Mucosa of descending colon (tissue), 3 donors: ENCODE measurements around the gene MED13L. TPM values are rescaled to one million over a fixed set of nuclear protein-coding genes. Genes with fewer than 3 reads are reported as not detected.

Experiments
- ATAC-seq: fragments of 200-7000 bp; cut with Tn5 transposase; one replicate; pipeline ENCODE4 v1.9.1; 2020; ENCODE audit warnings: mild to moderate bottlenecking, moderate library complexity
- DNase-seq, 3 donors: peaks; one replicate each; pipeline ENCODE4 v3.0.0-alpha.2; 2020
- H3K36me3 ChIP-seq: fragments of 200-600 bp; one replicate; pipeline ENCODE4 v1.8.0; 2021; ENCODE audit warnings: low read depth, mild to moderate bottlenecking
- H3K4me1 ChIP-seq: fragments of 200-600 bp; one replicate; pipeline ENCODE4 v1.8.0; 2021; ENCODE audit warnings: low read depth, mild to moderate bottlenecking
- H3K4me3 ChIP-seq: fragments of 200-600 bp; one replicate; pipeline ENCODE4 v1.8.0; 2021; ENCODE audit warnings: mild to moderate bottlenecking
- H3K9me3 ChIP-seq: fragments of 200-600 bp; one replicate; pipeline ENCODE4 v1.8.0; 2021; ENCODE audit warnings: mild to moderate bottlenecking
- intact Hi-C, 2 donors: fragments of 100-400 bp; cut with DNase I in 1 of 2; cut with micrococcal nuclease in 1 of 2; formaldehyde crosslinking; loops; one replicate each; pipeline versions ENCODE4 v1.11.0 to v1.11.1; 2022; cut with DNase I, micrococcal nuclease
- total RNA-seq, 3 donors: library from RNA; stranded (reverse); fragmentation: NEBNext Ultra II Directional in 2 of 3; extraction: Animal tissue kit (Norgen Biotek cat#: 25700) in 2 of 3; gene quantifications; one replicate each; pipeline versions ENCODE4 v1.2.1 to v1.2.4, GENCODE V29; 2021 to 2023
- TF ChIP-seq, protein P1 (sequence below): fragments of 200-600 bp; IDR thresholded peaks from one replicate; pipeline ENCODE4 v1.8.0; 2022; ENCODE audit warnings: antibody characterized with exemption, mild to moderate bottlenecking
- donor health status: DM: no; HTN: no; CAD: no; lungs with moderate emphysema.
- donor health status: DM: no; HTN: no; CAD: no.
- donor health status: DM: no; HTN: yes; CAD: no.

Gene MED13L
- total RNA-seq, 3 donors from 2014 or later: 96.9 to 165 (median 135) TPM

DNA sequence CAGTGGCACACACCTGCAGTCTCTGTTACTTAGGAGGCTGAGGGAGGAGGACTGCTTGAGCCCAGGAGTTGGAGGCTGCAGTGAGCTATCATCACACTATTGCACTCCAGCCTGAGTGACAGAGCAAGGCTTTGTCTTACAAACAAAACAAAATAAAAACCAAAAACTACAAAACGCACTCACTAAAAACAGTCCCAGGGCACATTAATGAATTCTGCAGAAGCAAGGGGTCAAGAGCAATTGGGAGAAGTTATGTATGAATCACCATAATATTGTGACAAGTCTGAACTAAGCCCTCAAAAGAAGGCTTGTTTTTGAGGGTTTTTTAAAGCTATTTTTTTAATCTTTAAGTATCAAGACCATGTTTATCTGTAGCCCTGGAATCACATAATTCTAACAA lies 201.1 kb downstream of the MED13L start:
- Histone ChIP-seq H3K36me3 (no peaks in the 10 kb centered on the region), H3K9me3 (no peaks in the 10 kb centered on the region), H3K4me3 (no peak overlapping the region), H3K4me1 (no peaks in the 10 kb centered on the region)
- intact Hi-C loops: no loop called here
- TF ChIP-seq, protein P1, sequence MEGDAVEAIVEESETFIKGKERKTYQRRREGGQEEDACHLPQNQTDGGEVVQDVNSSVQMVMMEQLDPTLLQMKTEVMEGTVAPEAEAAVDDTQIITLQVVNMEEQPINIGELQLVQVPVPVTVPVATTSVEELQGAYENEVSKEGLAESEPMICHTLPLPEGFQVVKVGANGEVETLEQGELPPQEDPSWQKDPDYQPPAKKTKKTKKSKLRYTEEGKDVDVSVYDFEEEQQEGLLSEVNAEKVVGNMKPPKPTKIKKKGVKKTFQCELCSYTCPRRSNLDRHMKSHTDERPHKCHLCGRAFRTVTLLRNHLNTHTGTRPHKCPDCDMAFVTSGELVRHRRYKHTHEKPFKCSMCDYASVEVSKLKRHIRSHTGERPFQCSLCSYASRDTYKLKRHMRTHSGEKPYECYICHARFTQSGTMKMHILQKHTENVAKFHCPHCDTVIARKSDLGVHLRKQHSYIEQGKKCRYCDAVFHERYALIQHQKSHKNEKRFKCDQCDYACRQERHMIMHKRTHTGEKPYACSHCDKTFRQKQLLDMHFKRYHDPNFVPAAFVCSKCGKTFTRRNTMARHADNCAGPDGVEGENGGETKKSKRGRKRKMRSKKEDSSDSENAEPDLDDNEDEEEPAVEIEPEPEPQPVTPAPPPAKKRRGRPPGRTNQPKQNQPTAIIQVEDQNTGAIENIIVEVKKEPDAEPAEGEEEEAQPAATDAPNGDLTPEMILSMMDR: no peak
- DNase-seq (no peak), ATAC-seq (no peak)

DNA sequence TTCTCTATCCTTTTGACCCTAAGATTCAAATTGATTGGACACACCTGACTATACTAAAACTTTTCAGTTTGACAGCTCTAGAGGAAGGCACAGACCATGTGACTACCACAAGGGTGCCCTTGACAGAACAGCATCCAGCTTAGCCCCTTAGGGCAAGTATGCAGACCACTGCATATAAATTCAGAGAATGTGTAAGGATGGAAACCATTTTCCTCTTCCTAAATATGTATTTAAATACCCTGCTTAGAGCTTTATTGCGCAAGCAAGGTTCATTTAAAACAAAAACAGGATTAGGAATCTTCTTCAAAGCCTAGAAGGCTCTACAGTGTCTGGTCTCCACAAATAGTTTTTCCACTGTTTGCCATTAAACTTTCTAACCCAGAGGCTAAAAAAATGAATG lies 202.8 kb downstream of the MED13L start:
- TF ChIP-seq, protein P1: no peak
- Histone ChIP-seq H3K4me1 (no peaks in the 10 kb centered on the region), H3K9me3 (no peaks in the 10 kb centered on the region), H3K4me3 (no peak overlapping the region), H3K36me3 (no peaks in the 10 kb centered on the region)
- intact Hi-C loops: no loop called here
- ATAC-seq: no peak
- no peak for DNase-seq

DNA sequence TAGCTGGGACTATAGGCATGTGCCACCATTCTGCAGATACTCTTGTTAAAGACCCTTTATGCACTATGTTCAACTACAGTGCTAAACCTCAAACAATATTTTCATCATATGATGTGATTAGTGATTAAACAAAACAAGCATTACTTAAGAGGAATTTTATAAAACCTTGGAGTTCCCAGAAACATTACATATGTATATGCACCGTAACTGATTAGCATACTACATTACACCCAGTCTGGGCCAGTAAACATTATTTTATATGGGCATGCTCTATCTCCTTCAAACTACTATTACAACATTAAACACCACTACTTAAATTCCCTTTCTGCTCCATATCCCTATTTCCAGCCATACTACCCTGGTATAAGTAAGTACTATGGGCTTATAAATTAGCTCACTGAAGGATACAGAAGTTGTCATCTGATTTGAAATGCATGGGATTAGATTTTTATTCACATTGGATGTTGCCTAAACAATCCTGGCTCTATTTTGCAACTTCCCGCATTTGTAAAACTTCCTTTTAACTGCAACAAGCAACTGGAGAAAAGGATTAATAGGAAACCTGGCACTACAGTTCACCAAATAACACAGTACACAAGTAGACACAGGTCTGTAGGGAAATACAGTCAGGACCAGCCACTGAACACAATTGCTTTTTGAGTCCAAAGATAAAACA lies 205.8 kb downstream of the MED13L start:
- no peaks in the 10 kb centered on the region for H3K9me3 ChIP-seq
- ATAC-seq (no peak), DNase-seq (no peak)
- intact Hi-C loops: no loop called here
- H3K4me1 ChIP-seq: no peaks in the 10 kb centered on the region
- no peaks in the 10 kb centered on the region for H3K36me3 ChIP-seq
- no peak overlapping the region for H3K4me3 ChIP-seq
- TF ChIP-seq, protein P1: no peak

DNA sequence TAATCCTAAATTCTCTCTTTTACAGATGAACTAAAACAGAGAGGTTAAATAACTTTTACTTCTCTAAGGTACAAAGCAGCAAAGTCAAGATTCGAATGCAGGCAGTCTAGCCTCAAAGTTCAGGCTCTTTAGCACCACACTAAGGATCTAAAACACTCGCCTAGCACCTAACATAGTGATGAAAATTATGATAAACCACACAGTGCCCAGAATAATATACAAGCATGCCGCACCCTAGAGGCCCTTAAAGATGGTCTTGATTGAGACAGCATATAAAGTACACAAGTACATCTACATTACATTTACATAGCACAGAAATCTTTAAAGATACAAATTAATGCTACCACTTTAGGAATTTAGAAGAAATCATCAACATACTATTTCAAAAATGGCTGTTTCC lies 207.0 kb downstream of the MED13L start:
- TF ChIP-seq, protein P1: no peak
- ATAC-seq: no peak
- intact Hi-C loops: no loop called here
- Histone ChIP-seq H3K36me3 (no peaks in the 10 kb centered on the region), H3K4me3 (no peak overlapping the region), H3K4me1 (peaks cover 8% of the 10 kb centered on the region), H3K9me3 (no peaks in the 10 kb centered on the region)
- no peak for DNase-seq

DNA sequence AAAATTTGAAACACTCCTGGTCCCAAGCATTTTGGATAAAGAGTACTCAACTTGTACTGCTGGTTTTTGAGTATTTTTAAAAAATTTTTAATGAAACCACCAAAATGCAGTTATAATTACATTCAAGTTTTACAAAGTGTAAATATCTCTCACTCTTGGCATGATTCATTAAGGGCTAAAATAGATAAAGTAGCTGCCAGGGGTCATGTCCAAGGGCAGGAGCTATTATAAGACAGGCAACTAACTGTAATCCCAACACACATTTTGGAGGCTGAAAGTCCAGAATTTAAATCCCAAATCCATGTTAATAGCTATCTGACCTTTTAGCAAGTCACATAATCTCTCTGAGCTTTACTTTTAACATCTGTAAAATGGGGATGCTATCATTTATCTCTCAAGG lies 207.6 kb downstream of the MED13L start:
- Histone ChIP-seq H3K4me3 (no peak overlapping the region), H3K9me3 (no peaks in the 10 kb centered on the region), H3K36me3 (no peaks in the 10 kb centered on the region), H3K4me1 (peaks cover 8% of the 10 kb centered on the region)
- DNase-seq (no peak), ATAC-seq (no peak)
- intact Hi-C loops: no loop called here
- TF ChIP-seq, protein P1: no peak

DNA sequence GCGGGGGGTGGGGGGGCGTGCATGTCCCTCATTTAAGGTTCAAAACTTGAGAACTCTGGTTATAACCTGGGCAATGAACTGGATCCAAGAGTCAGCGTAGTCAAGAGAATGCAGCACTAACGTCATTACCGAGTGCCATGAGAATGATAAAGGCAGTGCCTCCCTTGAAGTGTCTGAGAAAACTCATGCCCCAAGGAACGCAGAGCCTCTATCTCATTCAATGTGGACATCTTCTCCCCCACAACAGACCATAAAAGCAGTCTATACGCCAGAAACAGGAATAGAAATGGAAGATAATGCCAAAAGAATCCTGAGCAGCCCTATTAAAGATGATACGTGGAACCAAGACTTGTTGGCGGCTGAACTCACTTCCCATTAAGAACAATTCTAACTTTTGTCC lies 208.6 kb downstream of the MED13L start:
- ATAC-seq (no peak), DNase-seq (no peak)
- no peak overlapping the region for H3K4me3 ChIP-seq
- H3K4me1 ChIP-seq: peaks cover 8% of the 10 kb centered on the region
- intact Hi-C loops: no loop called here
- TF ChIP-seq, protein P1: no peak
- no peaks in the 10 kb centered on the region for H3K9me3 ChIP-seq
- H3K36me3 ChIP-seq: no peaks in the 10 kb centered on the region
